Sigmoid colon (tissue), 4 donors: Measurements from ENCODE around the gene HS6ST2.

Experiments used
- CTCF ChIP-seq, 4 experiments: fragments of 450-650 bp in 3 of 4; fragments of 200-600 bp in 1 of 4; IDR thresholded peaks; one replicate each; pipeline ENCODE4 v1.5.1; 2016 to 2019; ENCODE audit warnings: antibody characterized with exemption in 4 of 4, mild to moderate bottlenecking in 3 of 4, moderate library complexity in 2 of 4
- EP300 ChIP-seq, 4 donors: sonication (generic); formaldehyde crosslinking; IDR thresholded peaks; one replicate each; pipeline ENCODE4 v1.6.1; 2017; ENCODE audit warnings: antibody characterized with exemption in 4 of 4
- POLR2A ChIP-seq, 2 donors: fragments of 450-650 bp; IDR thresholded peaks; one replicate each; pipeline ENCODE4 v1.6.1; 2016; ENCODE audit warnings: antibody characterized with exemption in 2 of 2, mild to moderate bottlenecking in 2 of 2, moderate library complexity in 2 of 2
- POLR2AphosphoS5 ChIP-seq, 4 donors: sonication (generic); formaldehyde crosslinking; IDR thresholded peaks; one replicate each; pipeline ENCODE4 v1.6.1; 2017; ENCODE audit warnings: antibody characterized with exemption in 4 of 4

- TF ChIP-seq CTCF (IDR thresholded peaks at IDR 0.05), result no peak
- no peak for TF ChIP-seq POLR2A (IDR thresholded peaks at IDR 0.05)
- TF ChIP-seq POLR2AphosphoS5 (IDR thresholded peaks at IDR 0.05), result no peak
- no peak for TF ChIP-seq EP300 (IDR thresholded peaks at IDR 0.05)
Measured at GRCh38 chrX:132594129-132594528, 364.3 kb downstream of the HS6ST2 start.
